Globus pallidus (tissue), 1 donor: ENCODE data around the gene OTOP3.
A peak's percentile ranks its signal among the peaks of the same experiment; 100 is the strongest.

ENCODE experiments used
- DNase-seq: peaks from one replicate; pipeline ENCODE4 v3.0.0-alpha.2; 2015; ENCODE audit warnings: low spot score

OTOP3 gene

GRCh38 chr17:74917430-74917829 lies 18.3 kb upstream of the OTOP3 start:
- DNase-seq: peak; percentile 13

GRCh38 chr17:74918906-74919305 lies 16.8 kb upstream of the OTOP3 start:
- DNase-seq: no peak

GRCh38 chr17:74919440-74920305 lies 16.0 kb upstream of the OTOP3 start:
- DNase-seq: no peak

- DNase-seq: no peak
Observed at GRCh38 chr17:74920306-74920620, 15.4 kb upstream of the OTOP3 start.

- DNase-seq: no peak
Observed at GRCh38 chr17:74920642-74921025, 15.1 kb upstream of the OTOP3 start.

GRCh38 chr17:74921026-74921681 lies 14.5 kb upstream of the OTOP3 start:
- DNase-seq: no peak

- DNase-seq: no peak
Observed at GRCh38 chr17:74921769-74922168, 13.9 kb upstream of the OTOP3 start.

GRCh38 chr17:74922172-74922571 lies 13.5 kb upstream of the OTOP3 start:
- no peak for DNase-seq

GRCh38 chr17:74922694-74923537 lies 12.8 kb upstream of the OTOP3 start, which contains the start of gene USH1G:
USH1G (minus strand) TSS chr17:74923255; CDS start chr17:74923073, 182 bp downstream.
- DNase-seq: no peak

GRCh38 chr17:74923538-74924249 lies 12.0 kb upstream of the OTOP3 start:
- DNase-seq: peak; percentile 27

- DNase-seq: peak; percentile 23
Observed at GRCh38 chr17:74924250-74924948, 11.3 kb upstream of the OTOP3 start, which contains the start of gene OTOP2. OTOP2 (plus strand) TSS chr17:74924273; CDS start chr17:74924633, 360 bp downstream.

GRCh38 chr17:74925242-74925641 lies 10.5 kb upstream of the OTOP3 start:
- no peak for DNase-seq

- DNase-seq: no peak
Observed at GRCh38 chr17:74928786-74929185, 6.9 kb upstream of the OTOP3 start.

- no peak for DNase-seq
Observed at GRCh38 chr17:74930535-74931036, 5.1 kb upstream of the OTOP3 start.

GRCh38 chr17:74935048-74935447 lies 650 bp upstream of the OTOP3 start:
- no peak for DNase-seq

GRCh38 chr17:74936470-74936799 lies 737 bp downstream of the OTOP3 start:
- DNase-seq: no peak

- no peak for DNase-seq
Observed at GRCh38 chr17:74937064-74938051, 1.7 kb downstream of the OTOP3 start.

GRCh38 chr17:74938194-74938950 lies 2.7 kb downstream of the OTOP3 start:
- DNase-seq: no peak

- no peak for DNase-seq
Observed at GRCh38 chr17:74939534-74939933, 3.8 kb downstream of the OTOP3 start.
